AG09319 (cell line): Measurements from ENCODE around the gene C2orf80.
"Not testable (repeated sequence)": the region's sequence is repeated elsewhere in the genome, so short reads cannot be mapped to it uniquely, and the experiment has no call there.

Source experiments
- DNase-seq: peaks from one replicate; pipeline ENCODE4 v3.0.0-alpha.2; 2010; ENCODE audit warnings: low read depth; ENCODE audit errors: extremely low read depth
- CTCF ChIP-seq: IDR thresholded peaks from 2 replicates; pipeline ENCODE4 v1.5.1; 2011; ENCODE audit warnings: low read depth, mild to moderate bottlenecking, inconsistent platforms, low read length, moderate library complexity

Gene C2orf80

GRCh38 chr2:208189810-208190503, at the start of gene C2orf80:
C2orf80 (minus strand) TSS chr2:208190030; CDS start chr2:208186986, 3,044 bp downstream.
- TF ChIP-seq CTCF, result no peak
- no peak for DNase-seq

GRCh38 chr2:208235860-208236259, 46.0 kb upstream of the C2orf80 start:
- TF ChIP-seq CTCF, result no peak
- DNase-seq, result no peak

GRCh38 chr2:208234786-208235185, 45.0 kb upstream of the C2orf80 start:
- no peak for DNase-seq
- no peak for TF ChIP-seq CTCF

- TF ChIP-seq CTCF, result no peak
- no peak for DNase-seq
These were observed 38.6 kb upstream of the C2orf80 start for GRCh38 chr2:208228476-208228875.

- DNase-seq, result no peak
- TF ChIP-seq CTCF, result no peak
These were observed 37.9 kb upstream of the C2orf80 start for GRCh38 chr2:208227581-208228232.

GRCh38 chr2:208224802-208225201, 35.0 kb upstream of the C2orf80 start:
- DNase-seq, result no peak
- no peak for TF ChIP-seq CTCF

GRCh38 chr2:208222351-208222750, 32.5 kb upstream of the C2orf80 start:
- no peak for TF ChIP-seq CTCF
- DNase-seq, result no peak

- not testable (repeated sequence) for DNase-seq
These were observed 32.0 kb upstream of the C2orf80 start for GRCh38 chr2:208221873-208222272.
